GM21723 (cell line): ENCODE data around the gene EDDM3A.
"Not testable (repeated sequence)": the region's sequence is repeated elsewhere in the genome, so short reads cannot be mapped to it uniquely, and the experiment has no call there.

Source experiments
- ATAC-seq: cut with Tn5 transposase; IDR thresholded peaks from one replicate; pipeline ENCODE4 v1.9.1; 2021; ENCODE audit warnings: mild to moderate bottlenecking, moderate library complexity; ENCODE audit not compliant: unreplicated experiment

EDDM3A gene

DNA sequence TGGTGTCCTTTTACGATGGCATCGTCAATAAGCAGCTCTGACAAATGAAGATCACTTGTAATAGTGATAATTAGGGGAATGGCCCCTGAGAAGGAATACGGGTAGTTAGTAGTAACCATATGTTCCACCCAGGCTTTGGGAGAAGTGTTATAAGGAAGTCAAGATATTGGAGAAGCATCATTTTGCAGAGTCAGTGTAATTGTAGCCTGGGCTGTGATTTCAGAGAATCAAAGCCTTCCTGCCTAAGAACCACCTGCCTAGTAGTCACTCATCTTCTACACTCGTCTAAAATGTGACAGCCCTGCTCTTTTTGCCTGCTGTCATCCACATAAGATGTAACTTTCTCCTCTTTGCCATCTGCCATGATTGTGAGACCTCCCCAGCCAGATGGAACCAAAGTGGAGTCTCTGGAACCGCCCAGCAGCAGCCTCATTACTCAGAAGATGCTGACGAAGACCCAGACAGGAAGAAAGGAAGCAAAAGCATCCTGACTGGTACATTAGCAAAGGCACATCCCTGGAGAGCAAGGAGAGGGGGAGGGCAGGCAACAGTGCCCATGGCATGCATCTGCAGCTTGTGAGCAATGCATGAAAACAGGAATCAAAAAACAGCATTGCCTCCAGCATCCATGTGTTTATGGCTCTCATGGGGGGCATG, 12.6 kb upstream of the EDDM3A start:
- ATAC-seq, result no peak

DNA sequence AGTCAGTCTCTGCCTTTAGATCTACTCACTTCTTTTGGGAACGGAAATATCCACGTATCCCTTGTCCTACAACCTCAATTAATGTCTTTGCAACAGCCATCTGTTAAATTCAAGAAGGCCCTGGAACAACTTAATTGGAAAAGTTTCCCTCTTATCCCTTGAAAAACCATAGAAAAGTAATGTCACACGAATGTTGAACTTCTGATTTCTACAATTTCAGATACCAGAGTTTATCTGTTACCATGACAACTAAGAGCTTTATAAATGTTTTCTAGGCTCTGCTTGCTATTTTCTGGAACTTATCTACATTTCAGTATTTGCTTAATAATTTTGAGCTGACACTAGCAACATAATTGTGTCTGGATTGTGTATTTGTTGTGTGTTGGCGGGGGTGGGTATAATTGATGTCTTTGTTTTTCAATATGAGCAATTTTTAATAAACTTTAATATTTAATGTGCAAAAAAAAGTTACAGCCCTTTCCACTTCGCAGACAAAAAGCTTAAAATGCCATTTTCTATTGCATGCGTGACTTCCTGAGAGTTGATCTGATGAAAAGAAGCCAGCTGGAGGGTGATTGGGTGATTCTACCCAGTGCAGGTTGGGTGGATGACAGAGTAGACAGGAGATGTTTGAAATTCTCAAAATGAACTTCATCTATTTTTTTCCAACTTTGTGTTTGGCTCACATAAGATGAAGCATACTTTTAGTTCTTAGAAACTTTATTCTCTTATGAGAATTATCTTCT, 11.8 kb upstream of the EDDM3A start:
- ATAC-seq, result no peak

DNA sequence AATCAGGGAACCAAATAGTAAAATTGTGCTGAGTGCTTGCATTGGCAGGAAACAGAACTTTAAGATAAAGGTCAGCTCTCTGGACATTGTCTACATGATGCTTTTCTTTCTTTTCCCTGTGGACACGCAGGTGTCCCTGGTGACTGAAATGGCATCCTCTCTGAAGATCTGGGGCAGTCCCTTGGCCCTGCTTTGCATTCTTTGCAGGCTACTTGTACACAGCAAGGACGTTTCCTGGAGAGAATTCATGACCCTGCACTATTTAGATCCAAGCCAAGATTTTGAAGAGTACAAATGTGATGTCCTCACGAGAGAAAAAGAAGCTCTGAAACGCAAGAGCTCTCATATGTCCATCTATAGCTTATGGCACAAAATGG, 11.3 kb upstream of the EDDM3A start:
- no peak for ATAC-seq

DNA sequence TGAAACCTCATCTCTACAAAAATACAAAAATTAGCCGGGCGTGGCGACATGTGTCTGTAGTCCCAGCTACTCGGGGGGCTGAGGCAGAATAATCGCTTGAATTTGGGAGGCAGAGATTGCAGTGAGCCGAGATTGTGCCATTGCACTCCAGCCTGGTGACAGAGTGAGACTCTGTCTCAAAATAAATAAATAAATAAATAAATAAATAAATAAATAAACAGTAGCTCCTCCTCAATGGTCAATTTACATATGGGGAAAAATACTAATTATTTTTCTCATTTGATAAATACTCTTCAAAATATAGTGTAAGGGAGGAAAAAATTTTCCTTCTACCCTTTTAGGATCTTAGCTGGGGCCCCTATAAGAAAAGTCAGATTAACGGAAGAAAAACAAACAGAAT, 7.4 kb upstream of the EDDM3A start:
- not testable (repeated sequence) for ATAC-seq

DNA sequence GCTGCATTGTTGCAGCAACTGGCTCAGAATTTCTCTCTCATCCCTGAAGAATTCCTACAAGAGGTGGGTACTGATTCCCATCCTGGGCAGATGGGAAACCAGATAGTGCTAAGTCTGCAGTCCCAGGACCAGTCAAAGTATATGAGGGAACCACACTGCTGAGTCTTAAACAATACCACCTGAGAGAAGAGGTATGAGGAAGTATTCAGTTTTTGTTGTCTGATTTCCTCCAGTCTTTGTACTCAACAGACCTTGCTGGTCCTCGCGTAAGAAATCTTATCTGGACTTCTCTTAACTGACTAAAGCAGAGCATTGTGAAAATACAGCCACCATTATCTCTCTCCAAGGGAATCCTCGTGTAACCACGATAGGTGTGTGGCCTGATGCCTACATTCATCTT, 3.6 kb upstream of the EDDM3A start:
- no peak for ATAC-seq

DNA sequence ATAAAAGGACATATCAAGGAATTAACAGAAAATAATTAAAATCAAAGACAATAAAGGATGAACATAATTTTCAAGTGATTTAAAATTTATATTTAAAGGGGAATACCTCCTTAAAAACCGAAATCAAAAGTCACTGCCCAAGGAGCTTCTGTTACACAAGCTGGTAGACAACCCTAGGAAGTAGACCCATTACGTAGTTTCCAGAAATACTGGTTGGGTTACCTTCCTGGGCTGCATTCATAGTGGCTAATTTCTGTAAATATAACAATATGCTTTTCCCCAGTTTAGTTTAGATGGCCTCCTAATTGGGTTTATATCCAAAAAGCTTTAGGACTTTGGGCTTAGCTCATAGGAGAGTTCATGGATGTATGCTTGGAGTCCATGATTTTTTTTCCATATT, 2.1 kb upstream of the EDDM3A start:
- no peak for ATAC-seq

DNA sequence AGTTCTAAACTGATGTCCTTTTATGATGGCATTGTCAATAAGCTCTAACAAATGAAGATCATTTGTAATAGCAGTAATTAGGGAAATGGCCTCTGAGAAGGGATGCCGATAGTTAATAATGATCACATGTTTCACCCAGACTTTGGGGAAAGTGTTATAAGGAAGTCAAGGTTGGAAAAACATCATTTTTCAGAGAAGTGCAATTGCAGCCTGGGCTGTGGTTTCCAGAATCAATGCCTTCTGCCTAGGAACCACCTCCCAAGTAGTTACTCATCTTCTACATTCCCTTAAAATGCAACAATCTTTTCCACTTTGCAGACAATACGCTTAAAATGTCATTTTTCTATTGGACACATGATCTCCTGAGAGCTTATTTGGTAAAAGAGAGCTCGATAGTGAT, 879 bp downstream of the EDDM3A start:
- ATAC-seq, result no peak

DNA sequence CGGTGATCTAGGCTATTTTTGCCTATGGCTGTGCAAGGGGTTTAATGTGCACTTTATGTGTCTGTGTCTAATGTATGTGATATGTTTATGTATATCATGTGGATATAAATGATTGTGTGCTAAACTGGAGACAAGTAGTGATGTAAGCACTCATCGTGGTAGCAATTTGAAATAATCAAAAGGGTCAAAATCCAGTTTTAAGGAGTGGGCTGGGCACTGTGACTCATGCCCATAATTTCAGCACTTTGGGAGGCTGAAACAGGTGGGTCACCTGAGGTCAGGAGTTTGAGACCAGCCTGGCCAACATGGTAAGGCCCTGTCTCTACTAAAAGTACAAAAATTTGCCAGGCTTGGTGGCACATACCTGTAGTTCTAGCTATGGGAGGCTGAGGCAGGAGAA, 2.8 kb downstream of the EDDM3A start:
- no peak for ATAC-seq

DNA sequence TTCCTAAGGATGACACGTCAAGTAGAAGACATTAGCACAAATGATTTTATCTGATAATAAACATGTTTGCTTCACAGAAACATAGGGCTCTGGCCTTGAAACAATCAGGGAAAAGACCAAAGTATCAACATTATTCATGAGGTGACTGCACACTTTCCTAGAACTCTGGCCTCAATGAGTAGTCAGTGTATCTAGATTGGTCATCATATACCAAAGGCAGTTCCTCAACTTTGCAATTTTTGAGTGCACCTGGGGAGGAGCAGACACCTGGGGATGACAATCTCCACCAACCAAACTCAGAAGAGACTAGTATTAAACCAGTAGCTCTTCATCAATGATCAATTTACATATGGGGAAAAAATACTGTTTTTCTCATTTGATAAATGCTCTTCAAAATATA, 4.5 kb downstream of the EDDM3A start:
- ATAC-seq, result no peak

DNA sequence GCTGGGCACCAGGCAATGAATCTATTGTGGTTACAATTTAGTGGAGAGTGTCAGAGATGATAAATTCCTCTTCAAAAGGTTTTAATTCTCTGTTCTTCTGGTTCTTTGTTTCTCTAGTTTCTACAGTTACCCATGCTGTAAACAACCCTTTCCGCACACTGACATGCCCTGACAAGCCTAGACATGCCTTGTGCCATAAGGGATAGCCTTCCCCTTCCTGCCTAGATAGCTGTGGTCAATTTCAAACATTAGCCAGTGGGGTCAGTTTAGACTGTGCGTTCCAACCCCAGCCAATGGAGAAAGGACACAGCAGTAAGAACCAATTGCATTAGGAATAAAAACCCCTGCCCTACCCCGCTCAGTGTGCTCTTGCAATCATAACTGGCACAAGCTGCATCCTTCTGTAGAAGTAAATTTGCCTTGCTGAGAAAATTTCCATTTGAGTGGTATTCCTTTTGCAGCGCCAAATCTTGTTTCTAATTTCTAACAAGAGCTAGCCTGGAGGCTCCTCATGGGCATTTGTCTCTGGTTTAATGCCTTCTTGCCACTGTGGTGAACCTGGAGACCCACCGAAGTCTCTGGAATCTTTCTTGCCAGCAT, 6.4 kb downstream of the EDDM3A start:
- no peak for ATAC-seq

DNA sequence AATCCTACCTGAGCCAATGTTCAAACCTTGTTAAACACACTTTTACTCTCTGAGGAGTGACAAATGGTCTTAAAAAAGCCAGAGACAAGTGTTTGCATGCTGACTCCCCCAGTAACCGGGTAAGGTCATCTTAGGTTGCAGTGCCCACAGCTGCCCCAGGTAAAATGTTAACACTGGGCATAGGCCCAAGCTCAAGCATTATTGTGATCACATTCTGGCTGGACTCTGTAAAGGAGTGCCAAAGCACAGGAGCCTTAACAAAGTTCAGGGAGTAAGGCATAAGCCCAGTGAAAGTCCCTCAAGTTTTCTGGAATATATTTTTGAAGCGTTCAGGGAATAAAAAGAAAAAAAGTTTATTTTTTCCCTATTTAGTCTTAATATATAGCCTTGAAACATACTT, 8.6 kb downstream of the EDDM3A start:
- no peak for ATAC-seq

DNA sequence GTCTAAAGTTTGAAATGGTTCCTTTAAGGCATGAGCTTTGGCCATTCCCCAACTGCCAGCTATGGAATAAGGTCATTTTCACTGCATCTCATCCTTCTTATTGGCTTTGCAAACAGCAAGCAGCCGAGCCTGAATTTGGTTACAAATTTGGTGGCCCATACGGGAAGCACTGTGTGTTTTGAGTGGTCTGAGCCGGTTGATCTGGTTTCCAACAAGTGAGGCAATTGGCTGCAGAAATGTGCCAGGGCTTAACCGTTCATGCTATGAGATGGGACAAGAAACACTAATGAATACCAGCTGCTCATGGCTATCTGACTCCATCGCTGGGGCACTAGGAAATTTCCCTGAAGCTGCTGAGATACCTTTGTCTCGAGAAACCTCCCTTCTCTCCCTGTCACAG, 9.3 kb downstream of the EDDM3A start:
- no peak for ATAC-seq

DNA sequence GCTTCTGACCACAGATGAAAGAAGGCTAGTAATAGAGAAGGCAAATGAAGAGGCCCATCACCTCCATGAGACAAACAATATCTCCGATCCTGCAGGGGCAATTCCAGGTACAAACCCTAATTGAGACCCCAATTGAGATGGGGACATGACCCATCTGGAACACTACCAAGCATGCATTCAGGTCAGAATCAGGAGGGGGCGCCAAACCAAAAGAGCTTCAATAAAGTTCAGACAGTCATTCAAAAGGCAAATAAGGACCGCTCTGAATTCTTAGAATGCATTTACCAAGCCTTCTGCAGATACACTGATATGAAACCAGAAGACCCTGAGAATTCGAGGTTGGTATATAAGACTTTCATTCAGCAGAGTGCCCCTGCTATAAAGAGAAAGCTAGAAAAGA, 12.3 kb downstream of the EDDM3A start:
- no peak for ATAC-seq

DNA sequence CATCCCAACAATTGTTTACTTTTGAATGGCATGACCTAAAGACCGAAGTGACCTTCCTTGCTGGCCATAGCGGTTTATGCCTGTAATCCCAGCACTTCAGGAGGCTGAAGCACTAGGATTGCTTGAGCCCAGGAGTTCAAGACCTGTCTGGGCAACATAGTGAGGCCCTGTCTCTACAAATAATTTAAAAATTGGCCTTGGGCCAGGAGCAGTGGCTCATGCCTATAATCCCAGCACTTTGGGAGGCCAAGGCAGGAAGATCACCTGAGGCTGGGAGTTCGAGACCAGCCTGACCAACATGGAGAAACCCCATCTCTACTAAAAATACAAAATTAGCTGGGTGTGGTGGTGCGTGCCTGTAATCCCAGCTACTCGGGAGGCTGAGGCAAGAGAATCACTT, 13.8 kb downstream of the EDDM3A start:
- ATAC-seq, result not testable (repeated sequence)

DNA sequence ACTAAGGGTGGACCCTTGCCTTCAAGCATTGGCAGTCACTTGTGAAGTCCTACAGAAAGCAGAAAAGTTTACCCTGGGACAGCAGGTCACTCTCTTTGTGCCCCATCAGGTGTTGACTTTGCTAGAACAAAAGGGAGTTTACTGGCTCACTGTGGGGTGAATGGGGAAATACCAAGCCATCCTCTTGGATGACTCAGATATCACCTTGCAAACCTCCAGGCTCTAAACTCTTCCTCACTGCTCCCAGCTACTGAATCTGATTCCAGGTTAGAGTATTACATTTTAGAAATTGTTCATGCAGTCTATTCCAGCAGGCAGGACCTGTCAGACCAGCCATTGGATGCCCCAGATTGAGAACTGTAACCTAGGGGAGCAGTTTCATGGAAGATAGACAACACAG, 15.3 kb downstream of the EDDM3A start:
- ATAC-seq, result no peak

DNA sequence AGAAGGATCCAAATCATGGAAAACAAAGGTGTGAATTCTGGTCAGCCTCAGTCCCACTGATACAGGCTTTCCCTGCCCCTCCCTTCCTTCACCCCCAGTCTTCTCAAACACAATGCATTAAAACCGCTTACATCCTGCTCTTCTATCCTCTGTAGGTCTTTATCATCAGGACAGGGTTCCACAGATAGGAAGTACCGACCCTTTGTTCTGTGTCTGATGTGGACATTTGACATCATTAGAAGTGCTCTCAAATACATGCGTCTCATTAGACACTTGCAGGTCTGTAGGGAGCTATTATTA, 22.9 kb downstream of the EDDM3A start:
- no peak for ATAC-seq

DNA sequence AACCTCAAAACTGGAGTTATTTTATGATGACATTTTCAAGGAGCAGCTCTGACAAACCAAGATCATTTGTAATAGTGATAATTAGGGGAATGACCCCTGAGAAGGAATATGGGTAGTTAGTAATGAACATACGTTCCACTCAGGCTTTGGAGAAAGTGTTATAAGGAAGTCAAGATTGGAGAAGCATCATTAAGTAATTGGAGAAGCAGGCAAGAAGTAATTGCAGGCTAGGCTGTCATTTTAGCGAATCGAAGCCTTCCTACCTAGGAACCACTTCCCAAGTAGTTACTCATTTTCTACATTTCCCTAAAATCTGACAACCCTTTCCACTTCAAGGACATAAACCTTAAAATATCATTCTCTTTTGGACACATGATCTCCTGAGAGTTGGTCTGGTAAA, 23.7 kb downstream of the EDDM3A start:
- no peak for ATAC-seq

DNA sequence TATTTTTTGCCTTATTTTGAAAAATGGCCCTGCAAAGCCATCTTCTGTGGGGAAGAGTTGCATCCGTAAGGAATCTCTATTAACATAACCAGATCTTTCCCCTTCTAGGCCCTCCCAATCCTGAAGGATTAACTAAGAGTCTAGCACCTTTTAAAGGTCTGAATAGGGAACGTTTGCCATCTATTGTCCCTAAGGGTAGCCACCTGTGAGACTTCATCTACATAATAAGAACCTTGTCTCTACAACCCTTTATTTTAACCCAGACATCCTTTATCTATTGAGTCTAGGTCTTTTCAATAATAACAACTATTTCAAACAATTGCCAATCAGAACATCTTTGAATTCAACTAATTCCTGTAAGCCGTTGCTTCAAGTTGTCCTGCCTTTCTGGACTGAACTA, 27.0 kb downstream of the EDDM3A start:
- ATAC-seq, result no peak

DNA sequence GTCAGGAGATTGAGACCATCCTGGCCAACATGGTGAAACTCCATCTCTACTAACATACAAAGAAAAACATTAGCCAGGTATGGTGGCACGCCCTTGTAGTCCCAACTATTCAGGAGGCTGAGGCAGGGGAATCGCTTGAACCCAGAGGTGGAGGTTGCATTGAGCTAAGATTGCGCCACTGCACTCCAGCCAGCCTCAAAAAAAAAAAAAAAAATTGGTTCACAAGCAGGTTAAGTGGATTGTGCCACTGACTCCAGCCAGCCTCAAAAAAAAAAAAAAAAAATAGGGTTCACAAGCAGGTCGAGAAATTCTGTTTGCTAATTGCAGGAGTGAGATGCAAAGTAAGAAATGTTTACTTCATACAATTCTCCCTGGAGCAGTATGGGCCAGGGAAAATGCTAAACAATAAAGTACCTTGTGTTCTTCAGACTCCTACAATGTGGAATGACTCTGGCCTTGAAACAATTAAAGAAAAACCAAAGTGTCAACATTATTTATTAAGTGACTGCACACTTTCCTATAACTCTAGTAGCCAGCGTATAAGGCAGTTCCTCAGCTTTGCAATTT, 28.7 kb downstream of the EDDM3A start:
- ATAC-seq, result no peak

DNA sequence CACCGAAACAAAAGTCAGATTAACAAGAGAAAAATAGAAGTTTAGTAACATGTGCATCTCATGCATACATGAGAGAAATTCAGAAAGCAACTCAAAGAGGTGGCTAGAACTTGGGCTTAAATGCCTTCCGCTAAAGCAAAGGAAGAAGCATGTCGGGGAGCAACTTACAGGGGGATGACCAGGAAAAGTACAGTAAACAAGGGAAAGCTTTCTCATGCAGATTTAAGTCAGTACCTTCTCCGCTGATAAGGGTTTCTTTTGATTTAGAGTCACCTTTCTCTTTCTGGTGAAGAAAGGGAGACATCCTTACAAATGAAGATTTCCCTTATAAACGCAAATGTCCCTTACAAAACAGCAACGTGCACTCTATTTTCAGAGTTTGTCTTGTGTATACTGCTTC, 29.4 kb downstream of the EDDM3A start:
- ATAC-seq, result no peak

DNA sequence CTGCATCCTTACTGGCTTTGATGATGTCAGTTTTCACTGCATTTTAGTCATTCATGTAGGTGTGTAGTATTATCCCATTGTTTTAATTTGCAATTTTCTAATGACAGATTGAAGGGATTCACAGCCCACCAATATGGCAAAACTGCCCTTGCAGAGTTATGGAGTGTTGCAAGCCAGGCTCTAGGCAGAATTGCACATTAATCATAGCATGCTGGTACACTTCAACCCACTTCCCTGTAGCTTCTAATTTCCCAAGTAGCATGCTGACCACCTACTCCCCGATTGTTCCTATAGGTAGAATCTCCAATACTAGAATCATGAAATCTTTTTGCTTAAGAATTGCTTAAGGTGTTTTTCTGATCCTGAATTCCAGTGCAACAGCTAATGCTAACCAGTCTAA, 30.2 kb downstream of the EDDM3A start:
- no peak for ATAC-seq

DNA sequence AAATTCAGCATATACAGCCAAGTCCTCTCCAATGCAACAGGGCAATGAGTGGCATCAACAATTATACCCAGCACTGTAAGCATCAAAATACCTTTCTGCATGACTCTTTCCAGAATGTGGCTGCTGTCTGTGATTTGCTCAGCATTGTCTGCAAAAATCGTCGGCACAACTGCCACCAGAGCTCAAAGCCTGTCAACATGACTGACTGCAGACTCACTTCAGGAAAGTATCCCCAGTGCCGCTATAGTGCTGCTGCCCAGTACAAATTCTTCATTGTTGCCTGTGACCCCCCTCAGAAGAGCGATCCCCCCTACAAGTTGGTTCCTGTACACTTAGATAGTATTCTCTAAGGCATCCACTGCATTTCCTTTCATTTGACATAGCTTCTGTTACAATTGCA, 36.1 kb downstream of the EDDM3A start:
- no peak for ATAC-seq
